ENCODE measurements around the gene PNLDC1.
"Not testable (repeated sequence)": the region's sequence is repeated elsewhere in the genome, so short reads cannot be mapped to it uniquely, and the experiment has no call there.

The PNLDC1 gene

GRCh38 chr6:159821122-159821521 lies 21.0 kb downstream of the PNLDC1 start:
- DNase-seq = no peak

- no peak for DNase-seq
Observed at GRCh38 chr6:159821726-159822125, 21.6 kb downstream of the PNLDC1 start.

- DNase-seq = no peak
Observed at GRCh38 chr6:159823953-159824352, 23.9 kb downstream of the PNLDC1 start.

DNA sequence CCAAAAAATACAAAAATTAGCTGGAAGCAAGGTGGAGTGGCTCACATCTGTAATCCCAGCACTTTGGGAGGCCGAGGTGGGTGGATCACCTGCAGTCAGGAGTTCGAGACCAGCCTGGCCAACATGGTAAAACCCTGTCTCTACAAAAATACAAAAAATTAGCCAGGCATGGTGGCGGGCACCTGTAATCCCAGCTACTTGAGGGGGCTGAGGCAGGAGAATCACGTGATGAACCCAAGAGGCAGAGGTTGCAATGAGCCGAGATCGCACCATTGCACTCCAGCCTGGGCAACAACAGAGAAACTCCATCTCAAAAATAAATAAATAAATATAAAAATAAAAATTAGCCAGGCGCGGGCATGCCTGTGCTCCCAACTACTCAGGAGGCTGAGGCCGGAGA lies 24.6 kb downstream of the PNLDC1 start:
- not testable (repeated sequence) for DNase-seq

- no peak for DNase-seq
Observed at GRCh38 chr6:159826004-159826403, 25.9 kb downstream of the PNLDC1 start.

DNA sequence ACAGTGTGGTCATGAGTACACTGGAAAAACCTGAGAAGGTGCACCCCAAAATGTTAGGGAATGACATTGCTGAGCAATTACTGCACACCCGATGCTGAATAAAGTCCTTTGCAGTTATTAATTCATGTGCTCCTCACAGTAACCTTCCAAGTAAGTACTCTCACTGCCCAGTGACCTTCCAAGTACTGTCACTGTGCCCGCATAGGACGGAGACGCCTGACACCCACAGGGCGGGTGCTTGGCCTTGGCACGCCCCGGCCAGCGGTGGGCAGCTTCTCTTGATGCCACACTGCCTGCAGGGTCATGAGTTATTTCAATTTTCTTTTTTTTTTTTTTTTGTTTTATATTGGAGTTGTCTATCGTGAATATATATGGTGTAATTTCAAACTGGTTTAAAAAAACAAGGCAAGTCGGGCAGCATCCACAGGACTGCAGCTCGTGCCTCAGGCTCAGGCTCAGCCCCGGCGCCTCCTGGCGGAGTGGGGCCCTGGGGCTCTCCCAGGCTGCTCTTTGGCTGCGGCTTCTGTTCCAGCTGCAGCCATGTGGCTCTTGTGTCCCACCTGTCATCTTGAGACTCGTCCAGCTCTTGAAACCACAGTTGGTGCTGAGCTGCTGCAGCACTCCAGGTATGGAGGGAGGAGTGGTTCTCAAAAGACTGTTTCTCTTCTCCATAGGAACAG lies 27.0 kb downstream of the PNLDC1 start:
- DNase-seq = no peak

DNA sequence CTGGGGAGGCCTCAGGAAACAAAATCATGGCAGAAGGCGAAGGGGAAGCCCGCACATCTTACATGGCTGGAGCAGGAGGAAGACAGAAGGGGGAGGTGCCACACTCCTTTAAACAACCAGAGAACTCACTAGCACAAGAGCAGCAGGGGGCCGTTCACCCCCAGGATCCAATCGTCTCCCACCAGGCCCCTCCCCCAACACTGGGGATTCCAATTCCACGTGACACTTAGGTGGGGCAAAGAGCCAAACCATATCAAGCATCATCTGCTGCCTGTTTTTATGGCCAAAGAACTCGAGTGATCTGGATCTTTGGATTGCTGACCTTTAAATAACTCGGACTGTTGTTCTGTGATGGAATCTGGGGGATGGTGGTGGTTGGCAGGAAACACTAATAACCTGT lies 28.0 kb downstream of the PNLDC1 start:
- no peak for DNase-seq

GRCh38 chr6:159829526-159829925 lies 29.4 kb downstream of the PNLDC1 start:
- no peak for DNase-seq

- DNase-seq = no peak
Observed at GRCh38 chr6:159830501-159831372, 30.7 kb downstream of the PNLDC1 start.

GRCh38 chr6:159831373-159831679 lies 31.2 kb downstream of the PNLDC1 start:
- no peak for DNase-seq

DNA sequence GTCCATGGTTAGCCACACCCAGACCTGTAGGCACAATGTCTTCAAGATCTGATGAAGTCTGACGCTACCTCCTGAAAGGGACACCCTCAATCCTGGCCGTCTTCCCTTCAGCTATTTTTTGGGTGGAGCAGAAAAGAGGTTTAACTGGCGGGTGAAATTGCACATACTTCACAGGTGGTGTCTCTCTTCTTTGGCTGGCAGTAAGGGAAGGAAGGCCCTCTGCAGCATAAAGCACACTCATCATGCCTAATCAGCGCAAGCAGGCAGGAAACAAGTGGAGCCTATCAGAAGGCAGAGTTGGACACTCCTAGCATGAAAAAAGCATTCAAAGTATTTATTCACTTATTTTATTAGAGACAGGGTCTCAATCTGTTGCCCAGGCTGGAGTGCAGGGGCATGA lies 32.9 kb downstream of the PNLDC1 start:
- no peak for DNase-seq

DNA sequence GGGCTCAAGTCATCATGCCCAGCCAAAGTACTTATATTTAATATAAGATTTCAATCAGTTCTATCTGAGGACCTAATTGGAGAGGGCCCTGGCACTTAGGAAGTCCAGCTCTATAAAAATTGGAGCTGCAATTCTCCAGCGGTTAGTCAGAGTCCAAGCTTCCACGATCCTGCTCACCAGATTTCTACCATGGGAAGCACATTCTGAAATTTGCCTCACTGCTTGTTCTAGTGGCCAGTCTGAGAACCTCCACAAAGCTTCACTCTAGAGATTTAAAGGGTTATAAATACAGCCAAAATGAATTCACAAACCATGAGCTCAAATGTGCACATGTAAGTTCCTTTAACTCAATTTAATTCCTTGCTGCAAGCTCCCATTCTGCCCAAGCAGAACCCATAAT lies 33.5 kb downstream of the PNLDC1 start:
- no peak for DNase-seq

DNA sequence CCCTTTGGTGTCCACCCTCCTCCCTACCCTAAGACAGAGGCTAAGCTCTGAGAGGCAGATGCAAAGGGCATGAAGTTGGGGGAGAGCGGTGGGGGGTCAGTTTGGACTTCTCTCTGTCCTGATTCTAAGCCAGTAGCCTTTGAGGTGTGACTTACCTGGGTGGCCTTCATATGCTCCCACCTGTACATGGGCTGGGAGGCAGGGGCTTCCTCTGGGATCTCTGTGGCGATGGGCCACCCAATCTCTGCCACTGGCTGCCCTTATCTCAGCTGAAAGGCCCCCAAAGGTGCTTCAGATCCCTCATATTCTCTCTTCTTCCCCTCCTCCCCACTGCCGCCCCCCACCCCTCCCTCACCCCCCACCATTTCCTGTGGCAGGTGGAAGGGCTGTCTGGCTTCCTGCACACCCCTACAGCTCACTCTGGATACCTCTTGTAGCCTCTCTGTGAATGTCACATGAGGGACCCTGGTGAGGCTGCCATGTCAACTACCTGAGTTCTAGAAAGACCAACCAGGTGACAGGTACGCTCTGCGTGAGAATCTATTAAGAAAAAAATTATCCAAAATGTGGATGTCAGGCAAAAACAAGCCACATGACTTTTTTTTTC lies 34.0 kb downstream of the PNLDC1 start:
- no peak for DNase-seq

DNA sequence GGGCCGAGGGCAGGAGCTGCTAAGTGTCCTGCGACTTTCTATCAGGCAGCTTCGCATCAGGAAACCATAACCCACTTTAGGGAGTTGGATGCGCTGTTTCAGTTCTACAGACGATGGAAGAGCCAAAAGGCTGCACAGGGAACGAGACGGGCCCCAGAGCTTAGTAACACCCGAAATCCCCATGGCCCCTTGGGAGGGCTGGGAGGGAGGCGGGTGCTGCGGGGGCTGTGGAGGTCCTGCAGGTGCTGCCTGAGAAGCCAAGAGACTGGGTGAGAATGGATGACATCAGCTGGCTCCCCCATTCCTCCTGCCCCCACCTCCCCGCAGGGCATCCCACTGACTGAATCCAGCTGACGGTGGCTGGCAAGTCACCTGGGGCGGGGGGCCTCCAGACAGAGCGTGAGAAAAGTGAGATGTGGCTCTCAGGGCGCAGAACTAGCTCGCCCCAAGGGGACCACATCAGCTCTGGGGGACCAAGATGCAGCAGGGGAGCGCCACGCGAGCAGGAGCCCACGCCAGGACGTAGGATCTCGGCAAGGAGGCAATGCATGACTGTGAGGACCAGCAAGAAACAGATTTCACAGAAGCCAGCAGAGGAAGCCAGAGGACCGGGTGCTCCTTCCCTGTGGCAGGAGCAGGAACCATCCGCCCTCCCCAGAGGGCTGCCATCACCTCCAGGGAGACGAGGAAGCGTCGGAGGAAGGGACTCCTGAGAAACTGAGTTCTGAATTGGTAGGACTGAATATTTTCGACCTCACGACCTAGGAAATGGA lies 36.8 kb downstream of the PNLDC1 start:
- no peak for DNase-seq

DNA sequence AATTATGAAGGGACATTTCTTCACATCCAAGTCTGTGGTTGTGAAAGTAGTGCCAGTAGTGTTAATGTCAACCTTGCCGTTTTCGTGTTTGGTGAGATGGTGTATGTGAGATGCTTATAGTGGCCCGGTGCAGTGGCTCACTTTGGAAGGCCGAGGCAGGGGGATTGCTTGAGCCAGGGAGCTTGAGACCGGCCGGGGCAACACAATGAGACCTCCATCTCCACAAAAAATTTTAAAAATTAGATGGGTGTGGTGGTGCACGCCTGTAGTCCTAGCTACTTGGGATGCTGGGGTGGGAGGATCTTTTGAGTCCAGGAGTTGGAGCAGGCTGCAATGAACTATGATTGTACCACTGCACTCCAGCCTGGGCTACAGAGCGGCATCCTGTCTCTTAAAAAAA lies 37.4 kb downstream of the PNLDC1 start:
- no peak for DNase-seq

DNA sequence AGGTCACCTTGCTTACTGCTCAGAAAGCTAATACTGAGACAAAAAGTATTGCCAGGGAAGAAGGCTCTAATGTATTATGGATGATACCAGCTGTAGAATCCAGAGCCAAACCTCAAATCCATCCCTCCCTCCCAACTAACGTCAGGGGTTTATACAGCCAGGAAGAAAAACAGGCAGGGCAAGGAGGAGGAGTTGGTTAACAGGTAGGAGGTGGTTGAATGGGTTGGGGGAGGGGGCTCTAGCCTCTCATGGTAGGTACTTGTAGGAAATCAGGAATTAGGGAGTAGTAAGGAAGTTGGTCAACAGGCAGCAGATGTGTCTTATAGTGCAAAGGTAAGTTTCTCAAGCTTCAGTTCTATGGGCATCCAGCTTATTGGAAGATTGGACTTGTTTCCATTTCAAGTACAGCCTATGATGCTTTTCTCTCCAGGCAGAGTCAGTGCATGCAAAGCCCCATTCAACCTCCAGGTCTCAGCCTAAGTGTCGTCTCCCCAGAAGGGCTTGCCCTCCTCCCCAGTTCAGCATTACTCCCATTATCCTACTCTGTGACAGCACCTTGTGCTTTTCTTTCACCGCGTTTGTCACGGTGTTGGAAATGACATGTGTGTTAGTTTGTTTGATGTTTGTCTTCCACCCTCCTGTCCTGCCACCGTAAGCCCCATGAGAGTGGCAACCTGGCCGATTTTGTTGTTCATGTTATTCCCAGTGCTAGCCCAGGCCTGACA lies 38.1 kb downstream of the PNLDC1 start:
- DNase-seq = no peak

GRCh38 chr6:159842035-159842434 lies 42.0 kb downstream of the PNLDC1 start:
- DNase-seq = no peak

DNA sequence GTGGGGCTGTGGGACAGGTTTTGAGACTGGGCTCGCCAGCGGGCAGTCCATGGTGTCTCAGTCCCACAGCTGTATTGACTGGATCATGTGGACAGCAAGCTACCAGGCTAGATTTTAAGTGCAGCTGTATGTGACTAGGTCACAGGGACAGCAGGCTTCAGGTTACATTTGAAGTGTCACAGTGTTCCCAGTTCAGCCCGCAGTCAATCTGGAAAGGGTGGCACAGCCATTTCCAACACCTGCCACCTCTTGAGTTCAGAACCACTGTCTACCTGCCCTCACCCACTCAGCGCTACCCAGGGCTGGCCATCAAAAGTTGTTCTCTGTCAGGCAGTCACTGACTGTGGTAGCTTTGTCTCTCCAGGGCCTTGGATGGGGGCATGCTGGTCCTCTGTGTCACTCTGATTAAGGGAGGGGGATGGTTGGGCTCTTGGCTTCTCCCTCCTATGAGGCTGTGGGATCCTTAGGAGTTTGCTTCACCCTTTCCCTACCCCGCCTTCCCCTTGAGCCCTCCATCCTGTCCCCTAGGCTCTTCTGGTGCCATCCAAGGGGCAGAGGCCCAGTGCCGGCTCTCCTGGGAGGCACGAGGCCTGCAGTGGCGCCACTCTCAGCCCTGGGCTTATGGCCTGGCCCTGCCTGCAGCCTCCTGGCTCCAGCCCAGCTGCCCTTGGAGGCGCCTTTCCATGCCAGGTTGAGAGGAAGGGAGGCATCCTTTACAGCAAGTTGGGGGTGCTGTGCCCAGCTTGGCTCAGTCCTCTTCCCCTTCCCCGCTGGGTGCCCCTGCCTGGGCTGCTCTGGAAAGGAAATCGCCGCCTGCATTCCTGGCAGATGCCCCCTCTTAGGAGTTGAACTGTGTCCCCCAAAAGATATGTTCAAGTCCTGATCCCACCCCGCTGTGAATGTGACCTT lies 44.9 kb downstream of the PNLDC1 start:
- no peak for DNase-seq

DNA sequence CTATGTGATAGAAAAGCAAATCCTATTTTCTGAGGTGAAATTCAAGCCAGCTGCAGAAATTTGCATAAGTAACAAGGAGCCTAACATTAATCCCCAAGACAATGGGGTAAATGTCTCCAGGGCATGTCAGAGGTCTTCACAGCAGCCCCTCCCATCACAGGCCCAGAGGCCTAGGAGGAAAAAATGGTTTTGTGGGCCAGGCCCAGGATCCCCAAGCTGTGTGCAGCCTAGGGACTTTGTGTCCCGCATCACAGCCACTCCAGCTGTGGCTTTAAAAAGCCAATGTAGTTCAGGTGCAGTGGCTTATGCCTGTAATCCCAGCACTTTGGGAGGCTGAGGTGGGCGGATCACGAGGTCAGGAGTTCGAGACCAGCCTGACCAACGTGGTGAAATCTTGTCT lies 48.5 kb downstream of the PNLDC1 start:
- DNase-seq = not testable (repeated sequence)

- not testable (repeated sequence) for DNase-seq
Observed at GRCh38 chr6:159849851-159850250, 49.8 kb downstream of the PNLDC1 start.

- DNase-seq = no peak
Observed at GRCh38 chr6:159852877-159853276, 52.8 kb downstream of the PNLDC1 start.

- no peak for DNase-seq
Observed at GRCh38 chr6:159853754-159854153, 53.7 kb downstream of the PNLDC1 start.

Measured in activated CD8-positive, alpha-beta memory T cell treated with anti-CD3 and anti-CD28 coated beads, Interleukin-2, amount 50 U/mL, for 4 hours (primary cell).